K562 (cell line): ENCODE measurements around the gene BLCAP. TPM values are rescaled to one million over a fixed set of nuclear protein-coding genes. Genes with fewer than 3 reads are reported as not detected.

Experiments
- ATAC-seq: fragments of 200-7000 bp; cut with Tn5 transposase; 3 replicates; pipeline ENCODE4 v1.9.1; 2020; ENCODE audit warnings: moderate library complexity
- BruUV-seq: library from RNA; stranded (reverse); fragments of 400-500 nt; replicated peaks from 2 replicates; lab custom pipeline; 2021; lab: Mats Ljungman, UMichigan
- CTCF ChIA-PET: fragments of 300-600 bp; formaldehyde crosslinking; extraction: SDS; loops from one replicate; lab custom pipeline; 2021; ENCODE audit warnings: low intra/inter-chr PET ratio; lab: Yijun Ruan, JAX
- POLR2A ChIA-PET: fragments of 300-600, 350-650 bp; sonication (Branson Sonifier 250); formaldehyde crosslinking; extraction: SDS; loops from one replicate; lab custom pipeline; 2021; ENCODE audit warnings: antibody characterized with exemption, inconsistent platforms; lab: Yijun Ruan, JAX
- DNase-seq, 4 experiments: peaks; one replicate each; pipeline versions ENCODE4 v3.0.0 to v3.0.0-alpha.2; 2011 to 2018; ENCODE audit warnings: low spot score in 3 of 4, mixed read lengths in 3 of 4; ENCODE audit errors: extremely low read depth in 1 of 4
- FAIRE-seq: peaks from 2 replicates; lab custom pipeline; 2011; peaks lifted over from hg19 to GRCh38; lab: Jason Lieb, UNC
- H2AFZ ChIP-seq: 2 replicates; pipeline ENCODE4 v1.6.0; 2011; ENCODE audit warnings: low read depth, low read length, control low read depth, inconsistent platforms
- H3K27ac ChIP-seq: fragments of 200-600 bp; 3 replicates; pipeline ENCODE4 v1.8.0; 2011; ENCODE audit warnings: low read depth, mild to moderate bottlenecking, control low read depth, inconsistent platforms, low read length, moderate library complexity, mixed read lengths; ENCODE audit errors: extremely low read depth
- H3K27me3 ChIP-seq, 2 experiments: fragments of 300-600 bp in 1 of 2; 2 replicates in 1 of 2; 3 replicates in 1 of 2; pipeline versions ENCODE4 v1.6.0 to v1.8.0; 2011; ENCODE audit warnings: inconsistent platforms in 2 of 2, low read length in 2 of 2, mild to moderate bottlenecking in 1 of 2, mixed read lengths in 1 of 2, moderate library complexity in 1 of 2; ENCODE audit not compliant: control insufficient read depth in 2 of 2, insufficient read depth in 2 of 2
- H3K36me3 ChIP-seq: fragments of 300-600 bp; 3 replicates; pipeline ENCODE4 v1.8.0; 2011; ENCODE audit warnings: mild to moderate bottlenecking, low read length, inconsistent platforms; ENCODE audit not compliant: control insufficient read depth, insufficient read depth
- H3K4me1 ChIP-seq, 2 experiments: fragments of 200-600 bp in 1 of 2; replicated peaks in 1 of 2; 2 replicates in 1 of 2; 3 replicates in 1 of 2; pipeline versions ENCODE4 v1.5.1 to v1.8.0; 2011; ENCODE audit warnings: inconsistent platforms in 2 of 2, low read length in 2 of 2, mild to moderate bottlenecking in 1 of 2, mixed read lengths in 1 of 2, moderate library complexity in 1 of 2; ENCODE audit not compliant: control insufficient read depth in 2 of 2, insufficient read depth in 2 of 2
- H3K4me2 ChIP-seq: 2 replicates; pipeline ENCODE4 v1.6.1; 2011; ENCODE audit warnings: low read length, control low read depth, inconsistent platforms, mixed read lengths; ENCODE audit not compliant: insufficient read depth
- H3K4me3 ChIP-seq: fragments of 200-600 bp; sonication (generic), shearing (Covaris generic); 2 replicates; pipeline ENCODE4 v1.5.1; 2016; ENCODE audit warnings: control low read depth, inconsistent platforms
- H3K79me2 ChIP-seq: fragments of 200-600 bp; 3 replicates; pipeline ENCODE4 v1.8.0; 2011; ENCODE audit warnings: low read length, inconsistent platforms; ENCODE audit not compliant: control insufficient read depth, insufficient read depth
- H3K9ac ChIP-seq, 2 experiments: 2 replicates each; pipeline versions ENCODE4 v1.6.0 to v1.6.1; 2011; ENCODE audit warnings: low read depth in 2 of 2, low read length in 2 of 2, control low read depth in 1 of 2, inconsistent platforms in 1 of 2, mild to moderate bottlenecking in 1 of 2, mixed read lengths in 1 of 2; ENCODE audit not compliant: insufficient read depth in 1 of 2
- H3K9me1 ChIP-seq: one replicate; pipeline ENCODE4 v1.6.0; 2011; ENCODE audit warnings: inconsistent platforms, mild to moderate bottlenecking, low read length, moderate library complexity; ENCODE audit not compliant: control insufficient read depth, insufficient read depth
- H3K9me3 ChIP-seq: replicated peaks from 2 replicates; pipeline ENCODE4 v1.5.1; 2011; ENCODE audit warnings: low read depth, low read length, inconsistent platforms; ENCODE audit not compliant: control insufficient read depth, insufficient read depth
- H4K20me1 ChIP-seq: replicated peaks from 2 replicates; pipeline ENCODE4 v1.6.1; 2011; ENCODE audit warnings: low read length, inconsistent platforms, mixed read lengths; ENCODE audit not compliant: control insufficient read depth, insufficient read depth
- ATF7 ChIP-seq: fragments of 450-650 bp; IDR thresholded peaks from 2 replicates; pipeline ENCODE4 v1.7.1; 2014; ENCODE audit warnings: mild to moderate bottlenecking, moderate library complexity
- CC2D1A ChIP-seq: fragments of 450-650 bp; IDR thresholded peaks from 2 replicates; pipeline ENCODE4 v1.6.1; 2017; ENCODE audit warnings: mild to moderate bottlenecking
- E2F4 ChIP-seq: sonication (generic); formaldehyde crosslinking; IDR thresholded peaks from 2 replicates; pipeline ENCODE4 v1.8.0; 2022; ENCODE audit warnings: mild to moderate bottlenecking, low read depth, missing genetic modification reagents
- MAZ ChIP-seq, 2 experiments: fragments of 450-650 bp in 1 of 2; sonication (generic) in 1 of 2; formaldehyde crosslinking; IDR thresholded peaks in 1 of 2; conservative IDR thresholded peaks in 1 of 2; 2 replicates each; pipeline versions ENCODE4 v1.4.0 to v1.5.0; 2020; ENCODE audit warnings: mild to moderate bottlenecking in 1 of 2, missing genetic modification reagents in 1 of 2
- MEF2D ChIP-seq: conservative IDR thresholded peaks from 2 replicates; pipeline ENCODE4 v1.6.1; 2016; ENCODE audit warnings: low read depth, missing genetic modification characterization, missing compliant biosample characterization
- NEUROD1 ChIP-seq: fragments of 150-350 bp; IDR thresholded peaks from 2 replicates; pipeline ENCODE4 v1.6.1; 2014; ENCODE audit warnings: borderline replicate concordance, low read length, low read depth; ENCODE audit not compliant: partially characterized antibody
- POU5F1 ChIP-seq: fragments of 150-350 bp; IDR thresholded peaks from 2 replicates; pipeline ENCODE4 v1.6.1; 2014; ENCODE audit warnings: borderline replicate concordance, low read length, low read depth, mild to moderate bottlenecking; ENCODE audit not compliant: partially characterized antibody
- PRMT5 ChIP-seq: sonication (generic); formaldehyde crosslinking; IDR thresholded peaks from 2 replicates; pipeline ENCODE4 v1.5.0; 2020; ENCODE audit warnings: missing genetic modification reagents
- RCOR1 ChIP-seq, 2 experiments: IDR thresholded peaks; 2 replicates each; pipeline ENCODE4 v1.6.1; 2012; ENCODE audit warnings: low read depth in 2 of 2, low read length in 2 of 2, borderline replicate concordance in 1 of 2, improper control_type of control experiment in 1 of 2
- XRCC4 ChIP-seq: IDR thresholded peaks from one replicate; pipeline ENCODE4 v1.6.1; 2011; ENCODE audit not compliant: insufficient read depth, insufficient read length; ENCODE audit errors: extremely low read depth
- ZNF354B ChIP-seq: fragments of 250-450 bp; sonication (Bioruptor Pico); IDR thresholded peaks from 2 replicates; pipeline ENCODE4 v1.4.0; 2020
- ZNF695 ChIP-seq: fragments of 450-650 bp; formaldehyde crosslinking; IDR thresholded peaks from 2 replicates; pipeline ENCODE4 v1.4.0; 2020; ENCODE audit warnings: mild to moderate bottlenecking, moderate library complexity
- WGBS: fragments of 100-300 bp; shearing (Covaris generic); methylation state at CpG from one replicate; pipeline ENCODE4 v1.1.6; 2016; ENCODE audit warnings: low coverage, mixed read lengths; ENCODE audit not compliant: insufficient coverage; ENCODE audit errors: missing lambda C conversion rate; 5-methylcytosine and 5-hydroxymethylcytosine counted together
- in situ Hi-C: fragments of 300-500 bp; cut with MboI; formaldehyde crosslinking; loops from 4 replicates; pipeline ENCODE4 v1.15.0; 2018; ENCODE audit warnings: inconsistent platforms, mixed read lengths
- intact Hi-C: fragments of 100-400 bp; cut with micrococcal nuclease; formaldehyde crosslinking; loops from 2 replicates; pipeline ENCODE4 v1.14.2; 2022
- polyA plus RNA-seq, 8 experiments: library from polyadenylated mRNA; depleted of rRNA in 4 of 8; stranded (reverse) in 5 of 8; unstranded in 3 of 8; fragments of >200 nt; fragmentation: Nextera tagmentation in 2 of 8; fragmentation: Illumina TruSeq in 1 of 8; extraction: Ambion mirVana in 2 of 8; extraction: Trizol in 1 of 8; gene quantifications; 2 replicates each; pipeline versions ENCODE4 v1.2.1 to v1.2.3, GENCODE V29; 2011 to 2014; ENCODE audit warnings: inconsistent platforms in 1 of 8, missing spikeins in 1 of 8
- total RNA-seq, 7 experiments: library from RNA; depleted of rRNA in 6 of 7; stranded (reverse); fragments of >200 nt in 6 of 7; fragmentation: Illumina TruSeq in 2 of 7; extraction: Trizol in 2 of 7; gene quantifications; 2 replicates each; pipeline versions ENCODE4 v1.2.1 to v1.2.3, GENCODE V29; 2011 to 2021; ENCODE audit warnings: low replicate concordance in 1 of 7
- TF ChIP-seq, protein P1 (sequence below): sonication (generic); formaldehyde crosslinking; IDR thresholded peaks from 2 replicates; pipeline ENCODE4 v1.8.1; 2023; ENCODE audit warnings: mild to moderate bottlenecking, missing genetic modification reagents
- TF ChIP-seq, protein P2 (sequence below): fragments of 250-450 bp; sonication (Bioruptor Pico); IDR thresholded peaks from 2 replicates; pipeline ENCODE4 v1.5.0; 2021; ENCODE audit warnings: mild to moderate bottlenecking, moderate library complexity
- TF ChIP-seq, protein P3 (sequence below): fragments of 250-450 bp; sonication (Bioruptor Pico); IDR thresholded peaks from 2 replicates; pipeline ENCODE4 v1.4.0; 2020; ENCODE audit warnings: mild to moderate bottlenecking

Gene BLCAP
- total and polyA plus RNA-seq, 9 of the 15 experiments (the other 6 are each of a cell fraction or from before 2014, with no cell fraction given) = 16.9 to 41.5 (median 27.6) TPM

GRCh38 chr20:37484331-37484730 lies 43.3 kb downstream of the BLCAP start:
- Histone ChIP-seq H3K79me2 (no peaks in the 10 kb centered on the region), H4K20me1 (peaks cover 4% of the 10 kb centered on the region), H3K9me1 (peaks cover 4% of the 10 kb centered on the region), H3K9ac (no peak overlapping the region), H3K9me3 (no peaks in the 10 kb centered on the region), H3K4me1 (no peaks in the 10 kb centered on the region), H3K27ac (no peak overlapping the region), H2AFZ (no peak overlapping the region), H3K4me2 (no peak overlapping the region)
- CTCF ChIA-PET = no interaction called here
- POLR2A ChIA-PET = interaction anchor here (0.6 kb wide), 1 partner anchor 11 kb away, joined by 3 read pairs; no protein-coding TSS in a partner anchor
- in situ Hi-C loops = no loop called here
- 0% methylated on average over 3 of the region's 3 CpGs for WGBS
- FAIRE-seq (no peak), DNase-seq (no peak), ATAC-seq (no peak)
- TF ChIP-seq ATF7 (no peak), MEF2D (tag) (no peak), PRMT5 (CRISPR knock-in tag) (no peak), POU5F1 (no peak), ZNF695 (CRISPR knock-in tag) (no peak), NEUROD1 (no peak), XRCC4 (no peak), ZNF354B (CRISPR knock-in tag) (no peak), RCOR1 (IDR thresholded peaks at IDR 0.05; ENCODE audit: borderline replicate concordance in 1 of 2, low read depth in 2 of 2, low read length in 2 of 2) (no peak), MAZ (CRISPR knock-in tag; conservative IDR thresholded peaks at IDR 0.05 in 1 of 2, IDR thresholded peaks at IDR 0.05 in 1 of 2) (no peak), CC2D1A (no peak), E2F4 (no peak)
- TF ChIP-seq, protein P1, sequence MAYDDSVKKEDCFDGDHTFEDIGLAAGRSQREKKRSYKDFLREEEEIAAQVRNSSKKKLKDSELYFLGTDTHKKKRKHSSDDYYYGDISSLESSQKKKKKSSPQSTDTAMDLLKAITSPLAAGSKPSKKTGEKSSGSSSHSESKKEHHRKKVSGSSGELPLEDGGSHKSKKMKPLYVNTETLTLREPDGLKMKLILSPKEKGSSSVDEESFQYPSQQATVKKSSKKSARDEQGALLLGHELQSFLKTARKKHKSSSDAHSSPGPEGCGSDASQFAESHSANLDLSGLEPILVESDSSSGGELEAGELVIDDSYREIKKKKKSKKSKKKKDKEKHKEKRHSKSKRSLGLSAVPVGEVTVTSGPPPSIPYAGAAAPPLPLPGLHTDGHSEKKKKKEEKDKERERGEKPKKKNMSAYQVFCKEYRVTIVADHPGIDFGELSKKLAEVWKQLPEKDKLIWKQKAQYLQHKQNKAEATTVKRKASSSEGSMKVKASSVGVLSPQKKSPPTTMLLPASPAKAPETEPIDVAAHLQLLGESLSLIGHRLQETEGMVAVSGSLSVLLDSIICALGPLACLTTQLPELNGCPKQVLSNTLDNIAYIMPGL (CRISPR knock-in tag) = no peak
- TF ChIP-seq, protein P2, sequence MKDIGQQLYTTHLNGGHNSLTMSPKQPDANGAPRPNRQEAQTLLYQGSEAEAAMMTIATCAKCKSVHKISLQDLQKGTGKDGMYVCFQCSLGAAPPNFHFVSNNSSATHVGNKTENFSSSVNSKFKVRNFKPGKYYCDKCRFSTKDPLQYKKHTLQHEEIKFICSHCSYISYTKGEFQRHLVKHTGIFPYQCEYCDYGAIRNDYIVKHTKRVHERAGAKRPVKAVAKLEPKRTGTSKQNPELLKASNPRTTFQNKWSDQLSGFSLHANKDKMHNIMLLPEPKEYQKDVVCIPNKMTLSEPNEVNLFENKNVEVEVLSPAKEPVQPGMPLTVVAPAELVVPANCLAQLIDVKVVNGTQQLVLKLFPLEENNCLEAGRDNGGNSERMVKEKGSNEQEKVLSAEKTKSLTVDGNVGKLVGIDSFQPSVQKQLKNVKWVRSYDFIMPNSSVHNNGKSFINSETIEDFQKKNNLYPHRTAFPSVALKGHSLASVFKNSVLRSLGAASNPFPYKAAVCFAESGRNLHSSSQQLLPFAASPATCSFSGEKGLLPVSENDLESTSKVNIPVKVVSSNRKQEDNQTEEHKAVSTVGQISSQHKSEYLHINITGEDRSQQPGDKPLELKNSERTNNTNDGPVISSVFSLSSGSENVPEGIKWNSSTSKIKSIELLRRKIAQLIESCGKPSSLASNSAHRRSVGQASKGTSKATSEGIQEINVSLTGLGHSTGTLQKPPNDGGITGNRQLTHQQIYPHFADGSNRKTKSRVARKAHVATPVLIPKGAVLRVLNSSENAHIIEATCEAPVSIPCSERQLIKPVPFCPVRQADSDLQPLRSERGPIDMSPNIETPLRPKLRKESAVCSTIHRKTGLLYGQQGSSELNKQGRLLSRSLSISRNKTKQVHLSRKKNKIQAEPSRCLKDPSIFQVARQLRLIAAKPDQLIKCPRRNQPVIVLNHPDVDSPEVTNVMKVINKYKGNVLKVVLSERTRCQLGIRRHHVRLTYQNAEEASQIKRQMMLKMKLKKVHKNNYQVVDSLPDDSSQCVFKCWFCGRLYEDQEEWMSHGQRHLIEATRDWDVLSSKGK = no peak
- TF ChIP-seq, protein P3, sequence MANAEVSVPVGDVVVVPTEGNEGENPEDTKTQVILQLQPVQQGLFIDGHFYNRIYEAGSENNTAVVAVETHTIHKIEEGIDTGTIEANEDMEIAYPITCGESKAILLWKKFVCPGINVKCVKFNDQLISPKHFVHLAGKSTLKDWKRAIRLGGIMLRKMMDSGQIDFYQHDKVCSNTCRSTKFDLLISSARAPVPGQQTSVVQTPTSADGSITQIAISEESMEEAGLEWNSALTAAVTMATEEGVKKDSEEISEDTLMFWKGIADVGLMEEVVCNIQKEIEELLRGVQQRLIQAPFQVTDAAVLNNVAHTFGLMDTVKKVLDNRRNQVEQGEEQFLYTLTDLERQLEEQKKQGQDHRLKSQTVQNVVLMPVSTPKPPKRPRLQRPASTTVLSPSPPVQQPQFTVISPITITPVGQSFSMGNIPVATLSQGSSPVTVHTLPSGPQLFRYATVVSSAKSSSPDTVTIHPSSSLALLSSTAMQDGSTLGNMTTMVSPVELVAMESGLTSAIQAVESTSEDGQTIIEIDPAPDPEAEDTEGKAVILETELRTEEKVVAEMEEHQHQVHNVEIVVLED = no peak
- TF ChIP-seq, all 486 proteins: peak for 0
- Histone ChIP-seq H3K4me3 (no peak overlapping the region), H3K27me3 (peaks cover 15 to 44% of the 10 kb centered on the region in 2 experiments; a peak in 4 of 5 replicates), H3K36me3 (no peaks in the 10 kb centered on the region)
- intact Hi-C loops = no loop called here
- no TSS peak for BruUV-seq
